Astrocyte (in vitro differentiated cells and primary cell): ENCODE measurements around the gene IGFBP2.

Experiments
- CTCF ChIP-seq: IDR thresholded peaks from 2 replicates; pipeline ENCODE4 v1.5.1; 2011; ENCODE audit warnings: low read depth, mild to moderate bottlenecking, inconsistent platforms, low read length, moderate library complexity; ENCODE audit not compliant: insufficient read depth
- EZH2 ChIP-seq: IDR thresholded peaks from 2 replicates; pipeline ENCODE4 v1.6.1; 2012; ENCODE audit warnings: mild to moderate bottlenecking, low read length, inconsistent platforms; ENCODE audit not compliant: insufficient read depth

- TF ChIP-seq CTCF (no peak), EZH2 (no peak)
Observed at GRCh38 chr2:216590780-216591179, 42.4 kb upstream of the IGFBP2 start.
